ENCODE data around the gene MYO3B.

DNA sequence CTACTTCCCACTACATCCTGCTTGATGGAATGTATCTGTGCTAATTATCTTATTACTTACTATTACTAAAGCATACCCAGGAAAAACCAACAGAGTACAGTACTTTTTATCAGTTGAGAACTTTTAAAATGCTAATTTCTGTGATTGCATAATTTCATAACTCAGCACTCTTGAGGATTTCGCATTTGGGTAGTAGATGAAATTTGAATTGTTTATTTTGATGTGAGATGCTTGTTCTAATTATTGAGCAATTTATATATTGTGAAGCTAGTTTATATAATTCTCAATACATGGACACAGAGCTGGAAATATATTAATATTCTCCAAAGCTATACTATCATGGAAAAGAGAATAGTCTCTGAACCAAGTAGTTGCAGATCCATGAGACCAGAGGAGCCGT, 432.7 kb downstream of the MYO3B start:
- no peak for TF ChIP-seq POLR2A (IDR thresholded peaks at IDR 0.05; ENCODE audit: extremely low read depth, insufficient read length)
- no peak for TF ChIP-seq MYC (IDR thresholded peaks at IDR 0.05; ENCODE audit: low read depth, low read length)
- no peak for TF ChIP-seq CTCF (IDR thresholded peaks at IDR 0.05; ENCODE audit: low read depth, low read length)

All from NB4 (cell line).